ENCODE results near the gene MAP6D1.
A peak's percentile ranks its signal among the peaks of the same experiment; 100 is the strongest.

Gene MAP6D1

DNA sequence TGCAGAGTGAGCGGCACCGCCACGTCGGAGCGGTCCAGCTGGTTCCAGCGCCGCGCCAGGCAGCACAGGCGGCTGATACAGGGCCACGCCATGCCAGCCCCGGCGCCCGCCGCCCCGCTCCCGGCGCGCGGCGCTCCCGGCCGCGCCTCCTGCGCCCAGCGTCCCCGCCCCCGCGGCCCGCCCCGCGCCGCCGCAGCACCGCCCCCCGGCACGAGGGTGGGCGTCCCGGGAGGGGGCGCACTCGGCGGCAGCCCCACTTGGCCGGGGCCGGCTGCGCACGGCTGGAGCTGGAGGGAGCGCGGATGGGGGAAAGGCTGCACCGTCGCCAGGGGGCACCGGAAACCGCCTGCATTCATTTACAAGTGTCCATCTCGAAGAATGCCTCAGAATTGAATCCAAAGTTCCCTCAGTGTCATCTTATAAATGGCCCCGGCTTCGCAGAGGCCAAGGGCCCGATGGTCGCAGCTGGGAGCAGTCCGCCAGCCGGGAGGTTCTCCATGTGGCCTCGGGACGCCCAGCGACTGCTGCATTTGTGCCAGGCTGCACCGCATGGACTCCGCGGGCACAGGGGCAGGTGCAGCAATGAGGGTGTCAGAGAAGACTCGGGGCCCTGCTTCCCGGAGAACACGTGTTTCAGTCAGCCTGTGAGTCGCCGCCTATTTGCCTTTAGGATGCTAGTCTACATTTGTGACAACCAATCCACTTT lies at the start of gene MAP6D1:
TSS of gene MAP6D1 (minus strand) at position 122 of the 706 bp plus-strand sequence. CDS start at position 92, 30 bp downstream.
- DNase-seq, result peak in 51 of 58 donors; percentile 32 to 89 (median 69)

DNA sequence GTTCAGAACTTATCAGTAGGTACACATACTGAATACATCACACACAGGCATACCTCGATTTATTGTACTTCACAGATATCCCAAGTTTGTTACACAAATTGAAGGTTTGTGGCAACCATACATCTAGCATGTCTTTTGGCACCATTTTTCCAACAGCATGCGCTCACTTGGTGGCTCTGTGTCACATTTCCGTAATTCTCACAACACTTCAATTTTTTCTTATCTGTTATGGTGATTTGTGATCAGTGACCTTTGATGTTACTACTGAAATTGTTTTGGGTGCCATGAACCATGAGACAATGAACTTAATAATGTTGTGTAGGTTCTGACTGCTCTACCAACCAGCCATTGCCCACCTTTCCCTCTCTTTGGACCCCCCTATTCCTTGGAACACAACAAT lies 48.5 kb upstream of the MAP6D1 start:
- no peak for DNase-seq

DNA sequence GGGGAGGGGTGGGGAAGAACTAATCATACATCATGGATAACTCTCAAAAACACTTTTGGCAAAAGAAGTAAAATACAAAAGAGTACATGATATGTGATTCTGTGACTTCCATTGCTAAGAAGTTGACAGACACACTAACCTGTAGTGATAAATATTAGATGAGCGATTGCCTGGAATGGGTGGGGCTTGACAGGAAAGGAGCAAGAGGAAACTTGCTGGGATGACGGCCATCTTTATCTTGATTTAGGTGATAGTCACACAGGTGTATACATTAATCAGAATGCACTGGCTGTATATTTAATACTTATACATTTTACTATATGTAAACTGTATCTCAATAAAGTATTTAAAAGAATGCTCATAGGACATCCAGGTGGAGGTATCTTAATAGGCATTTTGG lies 46.2 kb upstream of the MAP6D1 start:
- DNase-seq, result no peak

DNA sequence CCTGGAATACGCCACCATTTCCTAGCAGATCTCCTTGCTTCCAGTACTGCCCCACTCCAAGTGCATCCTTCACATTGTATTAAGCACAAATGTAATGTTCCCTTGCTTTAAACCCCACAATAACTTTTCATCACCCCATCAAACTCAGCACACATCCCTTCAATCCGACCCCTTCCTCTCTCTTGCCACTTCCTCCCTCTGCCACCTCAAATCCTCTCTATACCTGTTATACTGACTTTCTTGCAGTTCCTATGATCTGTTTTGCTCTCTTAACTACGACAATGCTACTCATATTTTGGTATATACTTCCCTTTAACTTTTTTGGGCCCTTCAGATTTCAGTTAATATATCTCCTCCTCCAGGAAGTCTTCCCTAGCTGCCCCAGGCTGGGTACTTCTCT lies 45.2 kb upstream of the MAP6D1 start:
- no peak for DNase-seq

DNA sequence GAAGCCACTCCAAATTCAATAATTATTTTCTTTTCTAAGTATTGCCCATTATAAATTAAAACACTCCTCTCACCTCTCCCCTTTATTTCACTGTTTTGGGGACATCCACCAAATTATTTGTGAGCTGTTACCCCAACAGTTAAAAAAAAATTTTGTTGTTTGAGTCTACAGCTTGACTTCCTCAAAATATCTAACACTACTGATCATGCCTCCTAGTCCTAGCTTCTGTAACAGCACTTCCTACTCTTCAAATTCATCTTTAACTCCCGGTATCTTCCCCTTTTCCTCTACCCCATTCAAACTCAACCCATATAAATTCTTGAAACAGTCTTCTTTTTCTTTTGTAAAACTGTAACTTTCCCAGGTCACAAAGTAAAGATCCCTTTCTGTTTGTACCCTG lies 43.4 kb upstream of the MAP6D1 start:
- DNase-seq, result no peak

DNA sequence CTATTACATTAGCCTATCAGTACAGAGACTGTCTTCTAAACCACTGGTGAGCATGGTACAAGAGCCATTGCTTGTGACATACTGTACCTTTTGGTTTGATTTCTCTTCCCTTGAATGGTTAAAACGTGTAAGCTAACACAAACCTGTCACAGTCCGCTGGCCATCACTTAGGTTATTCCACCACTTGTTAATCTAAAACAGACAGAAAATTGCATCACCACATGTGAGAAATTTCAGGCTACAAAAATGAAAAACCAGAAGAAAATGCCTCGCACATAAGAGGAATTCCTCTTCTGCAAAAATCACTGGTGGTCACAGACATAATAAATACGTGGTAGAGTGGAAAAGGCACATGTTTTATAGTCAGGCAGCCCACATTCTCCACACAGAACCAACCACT lies 37.2 kb upstream of the MAP6D1 start:
- no peak for DNase-seq

DNA sequence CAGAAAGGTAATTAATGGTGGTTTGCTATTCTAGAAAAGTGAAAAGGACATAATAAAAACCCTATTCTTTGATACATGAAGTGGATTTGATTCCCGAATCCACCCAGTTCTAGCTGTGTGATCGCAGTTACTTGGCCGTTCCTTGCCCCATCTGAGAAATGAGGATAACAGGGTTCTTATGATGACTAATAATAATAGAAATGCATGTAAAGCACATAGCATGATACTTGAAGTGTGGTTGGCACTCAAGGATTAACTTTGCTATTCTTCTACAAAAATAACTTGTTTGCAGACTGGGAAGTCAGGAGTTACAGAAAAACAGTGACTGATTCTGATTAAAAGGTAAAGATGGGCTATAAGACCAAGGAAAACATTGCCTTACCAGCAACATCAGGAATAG lies 32.5 kb upstream of the MAP6D1 start:
- DNase-seq, result no peak

DNA sequence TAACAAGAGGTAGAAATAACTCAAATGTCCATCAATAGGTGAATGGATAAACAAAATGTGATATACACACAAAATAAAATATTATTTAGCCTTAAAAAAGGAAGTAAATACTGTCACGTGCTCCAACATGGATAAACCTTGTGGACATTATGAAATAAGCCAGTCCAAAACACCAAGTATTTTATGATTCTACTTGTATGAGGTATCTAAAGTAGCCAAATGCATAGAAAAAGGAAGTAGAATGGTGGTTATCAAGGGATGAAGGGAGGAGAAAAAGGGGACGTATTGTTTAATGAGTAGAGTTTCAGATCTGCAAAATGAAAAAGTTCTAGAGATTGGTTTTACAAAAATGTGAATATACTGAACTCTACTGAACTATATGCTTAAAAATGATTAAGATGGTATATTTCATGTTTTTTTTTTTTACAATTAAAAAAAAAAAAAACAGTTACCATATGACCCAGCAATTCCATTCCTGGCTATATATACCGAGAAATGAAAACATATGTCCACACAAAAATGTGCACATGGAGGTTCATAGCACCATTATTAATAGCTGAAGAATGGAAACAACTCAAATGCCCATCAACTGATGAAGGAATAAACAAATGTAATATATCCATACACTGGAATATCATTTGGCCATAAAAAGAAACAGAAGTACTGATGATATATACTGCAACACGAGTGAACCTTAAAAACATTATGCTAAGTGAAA lies 29.1 kb upstream of the MAP6D1 start:
- DNase-seq, result no peak

DNA sequence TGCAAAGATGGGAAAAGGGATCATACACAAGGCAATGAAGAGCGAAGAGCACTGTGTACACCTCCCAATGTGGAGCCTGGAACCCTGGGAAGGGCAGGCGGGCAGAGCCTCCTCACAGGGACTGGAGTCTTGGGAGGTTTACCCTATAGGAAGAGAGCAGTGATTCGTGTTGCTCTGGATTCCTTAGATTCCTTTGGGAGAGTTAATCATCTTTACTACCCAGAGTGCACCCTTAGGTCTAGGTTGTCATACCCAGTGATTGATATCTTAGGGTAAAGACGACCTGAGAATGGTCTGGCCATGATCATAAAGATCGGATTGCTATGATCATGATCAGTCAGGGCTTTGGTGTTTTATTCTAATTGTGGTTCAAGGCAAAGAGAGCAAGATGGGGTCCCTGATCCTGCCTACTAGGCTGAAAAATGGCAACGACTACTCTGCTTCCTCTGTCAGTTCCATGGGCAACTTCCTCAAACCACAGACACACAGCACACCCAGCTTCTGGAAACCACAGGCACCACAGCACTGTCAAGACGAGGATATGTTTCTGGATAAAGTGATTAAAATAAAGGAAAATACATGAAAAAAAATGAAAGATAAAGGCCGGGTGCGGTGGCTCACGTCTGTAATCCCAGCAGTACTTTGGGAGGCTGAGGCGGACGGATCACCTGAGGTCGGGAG lies 20.4 kb upstream of the MAP6D1 start:
- no peak for DNase-seq

DNA sequence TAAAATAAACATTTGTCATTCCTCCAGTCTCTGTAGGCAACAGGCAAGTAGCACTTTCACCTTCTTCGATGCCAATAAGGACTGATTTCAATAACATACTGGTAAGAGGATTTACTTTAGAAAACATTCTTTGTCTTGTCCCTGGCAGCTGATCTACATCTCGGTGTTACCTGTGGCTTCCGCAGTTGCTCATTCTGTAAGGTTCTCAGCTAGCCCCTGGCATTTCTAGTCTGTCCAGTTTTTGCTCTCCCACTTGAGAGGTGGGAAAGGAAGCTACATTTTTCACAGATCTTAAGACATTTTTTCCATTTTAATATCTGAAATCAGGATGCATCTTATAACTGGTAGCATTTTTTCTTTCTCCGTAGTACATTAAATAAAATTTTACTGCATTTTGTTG lies 19.7 kb upstream of the MAP6D1 start:
- DNase-seq, result no peak

DNA sequence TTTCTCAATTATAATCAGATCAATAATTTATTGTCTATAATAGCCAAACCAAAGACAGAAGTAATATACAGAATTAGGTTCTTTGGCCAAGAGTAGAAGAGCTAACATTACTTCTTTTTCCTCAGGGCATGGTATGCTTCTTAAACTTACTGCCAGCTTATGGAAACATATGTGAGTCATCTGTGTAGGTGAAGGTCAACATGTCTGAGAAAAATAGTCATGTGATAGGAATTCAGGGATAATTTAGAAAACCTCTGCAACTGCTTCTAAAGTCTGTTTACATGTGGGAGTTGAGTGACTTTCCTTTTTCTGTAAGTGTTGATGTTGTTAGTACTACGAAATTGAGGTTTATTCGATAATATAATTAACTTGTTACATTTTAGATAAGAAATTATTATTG lies 19.2 kb upstream of the MAP6D1 start:
- DNase-seq, result no peak

DNA sequence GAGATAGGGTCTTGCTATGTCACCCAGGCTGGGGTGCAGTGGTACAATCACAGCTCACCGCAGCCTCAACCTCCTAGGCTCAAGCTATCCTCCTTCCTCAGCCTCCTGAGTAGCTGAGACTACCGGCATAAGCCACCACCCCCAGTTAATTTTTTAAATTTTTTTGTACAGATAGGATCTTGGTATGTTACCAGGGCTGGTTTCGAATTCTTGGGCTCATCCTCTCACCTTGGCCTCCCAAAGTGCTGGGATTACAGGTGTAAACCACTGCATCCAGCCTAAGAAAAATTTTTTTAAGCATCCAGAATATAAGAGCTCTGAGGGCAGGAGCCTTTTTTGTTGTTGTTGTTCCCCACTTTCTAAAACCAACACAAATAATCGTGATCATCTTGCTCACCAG lies 14.4 kb upstream of the MAP6D1 start:
- DNase-seq, result no peak

DNA sequence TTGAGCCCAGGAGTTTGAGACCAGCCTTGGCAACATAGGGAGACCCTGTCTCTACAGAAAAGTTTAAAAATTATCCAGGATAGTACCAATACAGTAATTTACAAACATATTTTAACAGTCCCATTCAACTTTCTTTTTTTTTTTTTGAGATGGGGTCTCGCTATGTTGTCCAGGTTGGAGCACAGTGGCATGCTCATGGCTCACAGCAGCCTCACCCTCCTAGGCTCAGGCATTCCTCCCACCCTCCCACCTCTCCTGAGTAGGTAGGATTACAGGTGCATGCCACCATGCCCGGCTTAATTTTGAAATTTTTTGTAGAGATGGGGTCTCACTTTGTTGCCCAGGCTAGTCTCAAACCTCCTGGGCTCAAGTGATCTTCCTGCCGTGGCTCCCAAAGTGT lies 12.5 kb upstream of the MAP6D1 start:
- DNase-seq, result no peak

DNA sequence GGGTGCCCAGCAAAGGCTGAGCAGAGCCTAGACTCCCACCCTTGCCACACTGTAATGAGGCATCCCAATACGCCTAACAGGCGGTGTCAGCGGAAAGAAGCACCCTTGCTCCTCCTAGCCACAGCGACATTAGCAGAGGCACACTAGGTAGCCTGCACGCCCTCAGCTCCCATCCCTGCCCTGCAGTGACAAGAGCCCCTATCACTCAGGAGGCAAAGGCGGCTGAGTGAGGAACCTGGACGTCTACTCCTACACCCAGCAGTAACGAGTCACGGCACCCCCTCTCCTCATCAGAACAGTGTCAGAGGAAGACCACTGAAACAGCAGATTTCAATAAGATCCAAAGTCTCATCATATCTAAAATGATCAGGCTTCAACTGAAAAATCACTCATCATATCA lies 12.0 kb upstream of the MAP6D1 start:
- no peak for DNase-seq

DNA sequence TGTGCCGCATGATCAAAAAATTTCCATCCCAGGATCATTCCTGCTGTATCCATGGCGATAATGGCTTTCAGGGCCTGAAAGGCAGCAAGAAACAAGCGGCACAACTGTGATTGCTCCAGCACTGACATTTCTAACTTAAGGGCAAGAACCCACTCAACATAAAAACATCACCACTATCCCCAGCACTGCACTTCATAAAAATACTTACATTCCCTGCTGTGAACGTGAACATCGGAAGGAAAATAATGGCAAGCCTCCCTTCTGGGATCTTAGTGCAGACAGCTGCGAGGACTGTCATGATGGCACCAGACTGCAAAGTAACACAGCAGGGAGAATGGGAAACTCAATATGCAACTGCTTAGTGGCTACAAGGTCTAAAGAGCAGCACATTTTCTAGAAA lies 8.1 kb upstream of the MAP6D1 start:
- no peak for DNase-seq

DNA sequence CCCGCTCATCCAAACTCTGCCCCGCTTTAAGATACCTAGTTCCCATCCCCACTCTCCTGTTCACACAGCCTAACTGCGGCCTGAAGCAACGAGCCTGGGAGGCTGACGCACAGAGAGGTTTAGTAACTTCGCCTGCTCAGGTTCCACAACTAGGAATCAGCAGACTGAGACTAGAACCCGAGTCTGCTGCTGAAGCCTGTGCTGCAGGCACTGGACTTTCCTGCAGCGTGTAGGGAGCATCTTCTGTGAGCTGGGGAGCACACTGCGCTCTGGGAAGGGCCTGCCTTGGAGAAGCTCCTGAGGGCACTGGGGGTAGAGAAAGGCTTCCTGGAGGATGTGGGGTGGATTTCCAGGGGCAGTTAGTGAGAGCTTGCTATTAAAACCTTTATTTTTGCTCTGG lies 4.8 kb upstream of the MAP6D1 start:
- no peak for DNase-seq

DNA sequence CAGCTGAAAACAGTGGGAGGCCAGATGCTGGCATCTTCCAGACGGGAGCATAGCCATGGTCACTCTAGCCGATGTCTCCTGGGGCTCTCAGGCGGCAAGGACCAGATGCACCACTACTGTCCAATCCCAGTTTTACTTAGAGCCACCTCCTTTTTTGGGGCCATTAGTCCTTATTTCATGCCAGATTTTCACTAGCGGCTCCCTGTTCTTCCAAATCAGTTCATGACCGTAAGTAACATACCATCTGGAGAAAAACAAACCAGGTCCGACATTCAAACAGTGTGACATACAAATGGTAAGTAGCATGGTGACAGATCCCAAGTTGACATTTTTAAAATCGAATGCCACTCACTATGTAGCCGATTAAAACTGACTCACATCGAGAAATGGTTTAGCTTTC lies 4.1 kb upstream of the MAP6D1 start:
- no peak for DNase-seq

DNA sequence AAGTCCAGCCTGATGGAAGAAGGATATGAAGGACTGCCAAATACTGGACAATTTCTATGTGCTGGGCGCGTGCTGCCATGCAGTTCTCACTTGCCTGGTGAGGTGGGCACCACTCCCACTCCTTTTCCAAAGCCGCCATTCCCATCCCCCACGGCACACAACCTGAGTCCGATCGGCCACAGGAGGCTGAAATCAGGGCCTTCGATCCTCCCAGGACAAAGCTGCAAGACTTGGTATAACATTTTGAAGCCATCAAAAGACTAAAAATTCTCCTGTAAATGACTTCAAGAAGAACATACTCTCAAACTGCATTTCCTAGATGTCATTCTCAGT lies 3.1 kb upstream of the MAP6D1 start:
- no peak for DNase-seq

DNA sequence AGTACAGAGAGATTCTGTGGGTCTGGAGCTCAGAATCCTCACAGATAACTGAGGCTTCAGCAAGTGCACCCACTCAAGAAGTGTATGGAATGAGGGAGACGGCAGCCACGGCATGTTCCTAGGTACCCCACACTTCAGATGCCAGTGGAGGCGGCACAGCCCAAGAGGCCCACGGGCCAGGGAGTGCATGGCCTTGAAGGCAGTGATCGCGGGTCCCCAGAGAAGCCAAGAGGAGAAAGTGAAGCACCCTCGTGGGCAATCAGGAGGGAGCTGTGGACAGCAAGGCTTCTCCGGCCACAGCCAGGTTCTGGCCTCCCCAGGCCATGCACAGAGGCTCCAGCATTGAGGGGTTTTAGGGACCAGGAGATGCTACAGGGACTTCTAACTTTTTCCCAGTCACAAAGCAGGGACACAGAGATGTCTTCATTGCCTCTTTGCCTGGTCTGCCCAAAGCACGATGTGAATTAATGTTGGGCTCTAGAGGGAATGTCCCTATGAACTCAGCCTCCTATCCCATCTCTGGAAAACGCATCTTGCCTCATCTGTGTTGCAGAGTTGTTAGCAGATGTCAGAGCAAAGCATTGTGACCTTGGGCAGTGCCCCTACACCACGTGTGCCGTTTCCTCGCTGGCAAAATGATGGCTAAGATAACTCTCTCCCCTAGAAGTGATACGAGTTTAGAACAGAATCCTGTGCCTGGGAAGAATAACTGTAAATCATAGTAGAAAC lies 2.6 kb upstream of the MAP6D1 start:
- DNase-seq, result no peak

DNA sequence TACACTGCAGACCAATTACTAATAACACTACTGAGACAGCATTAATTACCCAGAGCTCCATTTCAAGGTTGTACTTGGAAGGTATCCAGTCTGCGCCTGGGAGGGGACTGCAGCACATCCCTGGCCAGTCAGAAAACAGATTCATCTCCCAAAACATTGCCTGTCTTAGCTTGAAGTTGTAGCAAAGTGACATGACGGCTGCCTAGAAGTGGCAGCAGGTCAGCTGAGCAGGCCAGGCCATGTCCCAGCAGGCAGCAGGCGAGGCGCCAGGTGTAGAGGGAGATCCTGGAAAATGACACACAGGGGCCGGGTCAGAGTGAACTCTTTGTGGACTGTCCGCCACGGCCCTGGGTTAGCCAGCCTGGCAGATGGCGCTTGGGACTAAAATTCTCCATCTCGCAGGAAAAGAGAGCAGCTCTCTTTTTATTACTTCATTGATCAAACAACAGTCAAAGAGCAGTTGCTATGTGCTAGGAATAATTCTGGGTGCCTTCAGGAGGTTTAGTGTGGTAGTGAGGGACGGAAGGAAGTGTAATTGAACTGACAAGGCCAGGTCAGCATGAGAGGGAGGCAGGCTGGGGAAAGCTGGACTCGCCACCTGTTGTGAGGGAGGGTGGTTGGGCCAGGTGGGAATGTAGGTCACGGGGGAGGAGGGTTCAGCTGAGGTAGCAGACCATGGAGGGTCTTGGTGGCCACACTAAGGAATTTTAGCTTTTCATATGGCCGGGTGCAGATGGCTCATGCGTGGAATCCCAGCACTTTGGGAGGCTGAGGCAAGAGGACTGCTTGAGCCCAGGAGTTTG lies 1.3 kb upstream of the MAP6D1 start:
- peak in 2 of 58 donors; percentile 20 to 35 for DNase-seq
